ENCODE results near the gene SPATA31D1.

Gene SPATA31D1

DNA sequence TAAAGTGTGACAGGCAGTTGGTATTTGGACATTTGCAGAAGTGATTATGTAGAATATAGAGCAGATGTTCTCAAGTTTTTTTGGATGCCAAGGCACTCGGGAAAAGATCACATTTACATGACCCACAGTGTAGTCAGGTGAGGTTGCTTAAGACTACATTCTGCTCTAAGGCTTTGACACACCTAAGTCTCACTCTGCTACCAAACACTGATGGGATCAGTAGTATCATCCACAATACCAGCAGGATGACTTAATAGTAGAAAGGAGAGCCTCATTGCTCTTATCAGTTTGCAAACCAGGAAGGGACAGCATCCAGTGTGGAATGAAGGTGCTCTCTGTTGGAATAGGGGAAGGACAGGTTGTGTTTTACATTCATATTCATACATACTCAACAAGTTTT lies 2.5 kb upstream of the SPATA31D1 start:
- no peak for DNase-seq (ENCODE audit: low spot score in 2 of 2)
- no peak for ATAC-seq (ENCODE audit: low read depth)
- H3K27me3 Mint-ChIP-seq = peaks cover 3% of the 10 kb centered on the region
- no peak overlapping the region for H3K27ac Mint-ChIP-seq
- H3K9me3 Mint-ChIP-seq = no peaks in the 10 kb centered on the region
- peaks cover 2% of the 10 kb centered on the region for H3K4me1 Mint-ChIP-seq
- no peaks in the 10 kb centered on the region for H3K36me3 Mint-ChIP-seq
- no peak overlapping the region for H3K4me3 Mint-ChIP-seq

DNA sequence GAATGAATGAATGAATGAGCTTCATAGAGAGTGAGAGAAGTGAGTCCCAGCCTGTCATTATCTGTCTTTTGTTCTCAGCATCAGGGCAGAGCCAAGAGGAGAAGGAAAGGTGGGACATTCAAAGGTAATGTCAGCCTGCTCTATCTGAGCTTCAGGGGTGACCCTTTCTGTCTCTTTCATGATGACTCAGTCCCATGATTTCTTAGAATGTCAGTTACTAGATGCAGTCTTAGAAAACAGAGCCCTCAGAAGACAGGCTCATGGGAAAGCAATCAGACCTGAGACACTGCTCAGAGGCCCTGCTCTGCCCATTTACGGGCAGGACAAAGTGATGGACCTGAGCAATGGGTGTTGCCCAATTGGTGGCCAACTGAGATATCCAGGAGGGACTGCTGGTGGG lies 1.1 kb downstream of the SPATA31D1 start:
- Mint-ChIP-seq H3K9me3 (no peaks in the 10 kb centered on the region), H3K27me3 (peaks cover 13% of the 10 kb centered on the region), H3K36me3 (no peaks in the 10 kb centered on the region), H3K27ac (no peak overlapping the region), H3K4me3 (no peak overlapping the region), H3K4me1 (no peaks in the 10 kb centered on the region)
- ATAC-seq (ENCODE audit: low read depth) = no peak
- no peak for DNase-seq (ENCODE audit: low spot score in 2 of 2)

- H3K27ac Mint-ChIP-seq = no peak overlapping the region
Observed at GRCh38 chr9:81993656-81994055, 5.1 kb downstream of the SPATA31D1 start.

GRCh38 chr9:81999806-82000205 lies 11.2 kb downstream of the SPATA31D1 start:
- no peaks in the 10 kb centered on the region for H3K27me3 Mint-ChIP-seq
- no peaks in the 10 kb centered on the region for H3K36me3 Mint-ChIP-seq
- H3K4me1 Mint-ChIP-seq = no peaks in the 10 kb centered on the region
- DNase-seq (ENCODE audit: low spot score in 2 of 2) (no peak), ATAC-seq (ENCODE audit: low read depth) (no peak)
- H3K9me3 Mint-ChIP-seq = peaks cover 2% of the 10 kb centered on the region
- H3K27ac Mint-ChIP-seq = no peak overlapping the region
- H3K4me3 Mint-ChIP-seq = no peak overlapping the region

More at GRCh38 chr9:81993656-81994055, 5.1 kb downstream of the SPATA31D1 start:
- Mint-ChIP-seq H3K27me3 (peaks cover 13% of the 10 kb centered on the region), H3K9me3 (no peaks in the 10 kb centered on the region), H3K4me3 (no peak overlapping the region), H3K4me1 (no peaks in the 10 kb centered on the region), H3K36me3 (no peaks in the 10 kb centered on the region)
- no peak for DNase-seq (ENCODE audit: low spot score in 2 of 2)
- ATAC-seq (ENCODE audit: low read depth) = no peak

DNA sequence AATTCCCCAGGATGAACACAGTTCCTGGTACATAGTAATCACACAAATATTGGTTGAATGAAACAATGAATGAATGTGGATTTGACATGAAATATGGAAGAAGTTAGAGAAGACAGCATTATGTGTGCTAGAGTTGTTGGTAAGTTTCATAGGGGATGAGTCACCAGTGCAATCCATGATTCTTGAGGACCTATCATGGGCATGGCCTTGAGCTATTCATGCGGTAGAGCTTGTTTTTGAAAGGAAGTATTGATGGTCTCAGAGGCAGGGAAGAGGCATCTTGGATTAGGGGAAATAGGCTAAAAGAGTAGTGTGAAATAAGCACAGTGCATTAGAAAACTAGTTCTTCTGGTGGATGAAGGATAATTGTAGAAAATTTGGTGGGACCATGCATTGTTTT lies 22.1 kb downstream of the SPATA31D1 start:
- no peaks in the 10 kb centered on the region for H3K4me1 Mint-ChIP-seq
- DNase-seq (ENCODE audit: low spot score in 2 of 2) (no peak), ATAC-seq (ENCODE audit: low read depth) (no peak)
- H3K4me3 Mint-ChIP-seq = no peak overlapping the region
- no peak overlapping the region for H3K27ac Mint-ChIP-seq
- peaks cover 2% of the 10 kb centered on the region for H3K27me3 Mint-ChIP-seq
- peaks cover 1% of the 10 kb centered on the region for H3K36me3 Mint-ChIP-seq
- H3K9me3 Mint-ChIP-seq = peaks cover 7% of the 10 kb centered on the region

DNA sequence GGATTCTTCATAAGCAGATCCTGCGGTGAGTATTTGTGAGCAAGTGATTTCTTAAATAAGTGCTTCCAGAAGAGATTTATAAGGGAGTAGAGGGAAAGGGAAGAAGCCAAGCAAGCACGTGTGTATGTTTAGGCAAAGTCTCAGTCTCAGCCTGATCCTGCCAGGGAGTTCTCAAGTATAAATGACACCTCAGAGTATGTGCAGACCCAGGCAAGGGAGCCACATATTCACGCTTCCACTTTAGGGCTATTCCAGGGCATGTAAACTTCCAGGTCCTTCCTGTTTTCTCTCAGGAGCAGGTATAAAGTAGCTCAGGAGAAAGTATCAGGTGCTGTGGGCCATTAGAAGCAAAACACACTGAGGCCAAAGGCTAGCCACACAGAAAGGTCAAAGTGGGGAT lies 22.6 kb downstream of the SPATA31D1 start:
- H3K4me1 Mint-ChIP-seq = no peaks in the 10 kb centered on the region
- peaks cover 2% of the 10 kb centered on the region for H3K27me3 Mint-ChIP-seq
- peaks cover 7% of the 10 kb centered on the region for H3K9me3 Mint-ChIP-seq
- no peak overlapping the region for H3K4me3 Mint-ChIP-seq
- H3K36me3 Mint-ChIP-seq = peaks cover 1% of the 10 kb centered on the region
- DNase-seq (ENCODE audit: low spot score in 2 of 2) (no peak), ATAC-seq (ENCODE audit: low read depth) (no peak)
- H3K27ac Mint-ChIP-seq = no peak overlapping the region

- ATAC-seq (ENCODE audit: low read depth) (no peak), DNase-seq (ENCODE audit: low spot score in 2 of 2) (no peak)
- no peaks in the 10 kb centered on the region for H3K4me1 Mint-ChIP-seq
- no peak overlapping the region for H3K27ac Mint-ChIP-seq
- no peak overlapping the region for H3K4me3 Mint-ChIP-seq
- peaks cover 9% of the 10 kb centered on the region for H3K9me3 Mint-ChIP-seq
- peaks cover 2% of the 10 kb centered on the region for H3K27me3 Mint-ChIP-seq
- peaks cover 1% of the 10 kb centered on the region for H3K36me3 Mint-ChIP-seq
Observed at GRCh38 chr9:82012276-82012675, 23.7 kb downstream of the SPATA31D1 start.

DNA sequence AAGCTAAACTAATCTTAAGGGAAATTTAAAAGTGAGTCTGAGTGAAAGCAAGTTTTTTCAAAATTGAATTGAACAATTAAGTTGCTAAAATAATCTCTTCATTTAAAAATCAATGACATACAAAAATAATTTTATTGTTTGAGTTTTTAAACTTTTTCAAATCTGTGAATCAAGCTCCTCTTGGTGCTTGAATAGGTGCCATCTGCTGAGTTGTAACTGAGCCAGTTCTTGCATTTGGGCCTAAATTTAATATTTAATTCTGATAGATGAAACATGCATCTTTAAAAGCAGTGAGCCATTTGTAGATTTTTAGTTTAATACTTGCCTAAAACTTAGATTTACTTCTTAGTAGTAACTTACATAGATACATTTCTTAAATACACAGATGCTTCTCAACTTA lies 31.8 kb downstream of the SPATA31D1 start:
- no peak overlapping the region for H3K27ac Mint-ChIP-seq
- peaks cover 10% of the 10 kb centered on the region for H3K9me3 Mint-ChIP-seq
- peaks cover 5% of the 10 kb centered on the region for H3K36me3 Mint-ChIP-seq
- ATAC-seq (ENCODE audit: low read depth) (no peak), DNase-seq (ENCODE audit: low spot score in 2 of 2) (no peak)
- no peaks in the 10 kb centered on the region for H3K27me3 Mint-ChIP-seq
- H3K4me1 Mint-ChIP-seq = peaks cover 3% of the 10 kb centered on the region
- H3K4me3 Mint-ChIP-seq = no peak overlapping the region

DNA sequence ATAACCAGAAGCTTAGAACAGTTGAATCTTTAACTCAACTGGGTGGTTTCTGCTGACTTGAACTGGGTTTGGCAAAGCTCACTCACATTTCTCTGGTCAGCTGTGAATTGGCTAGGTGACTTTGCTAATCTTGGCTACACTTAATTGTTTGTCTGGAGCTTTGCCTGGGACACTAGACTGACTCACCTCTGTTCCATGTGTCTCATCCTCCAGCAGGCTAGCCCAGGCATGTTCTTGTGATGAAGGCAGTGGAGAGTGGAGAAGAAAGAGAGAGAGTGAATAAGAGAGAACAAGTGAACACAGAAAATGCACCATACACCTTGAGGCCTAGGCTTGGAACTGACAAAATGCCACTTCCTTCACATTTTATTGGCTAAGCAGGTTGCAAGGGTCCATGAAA lies 32.6 kb downstream of the SPATA31D1 start:
- Mint-ChIP-seq H3K27me3 (no peaks in the 10 kb centered on the region), H3K27ac (no peak overlapping the region), H3K36me3 (peaks cover 5% of the 10 kb centered on the region), H3K4me1 (peaks cover 3% of the 10 kb centered on the region), H3K9me3 (peaks cover 10% of the 10 kb centered on the region), H3K4me3 (no peak overlapping the region)
- no peak for DNase-seq (ENCODE audit: low spot score in 2 of 2)
- ATAC-seq (ENCODE audit: low read depth) = no peak

DNA sequence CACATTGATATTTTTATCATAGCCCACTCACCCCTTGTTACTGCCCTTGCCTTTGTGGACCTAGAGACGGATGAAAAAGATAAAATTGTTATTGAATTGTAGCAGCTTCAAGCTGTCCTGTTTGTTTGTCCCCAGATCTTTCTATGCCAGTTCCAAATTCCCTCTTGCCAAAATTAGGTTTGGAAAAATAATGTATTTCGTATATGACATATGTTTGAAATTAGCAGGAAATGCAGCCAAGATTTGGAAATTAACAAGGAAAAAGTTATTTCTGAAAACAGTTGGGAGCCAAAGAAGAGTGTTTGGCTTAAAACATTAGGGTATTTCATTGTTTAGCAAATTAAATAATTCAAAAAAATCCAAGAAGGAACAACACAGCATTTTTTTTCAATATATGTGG lies 33.5 kb downstream of the SPATA31D1 start:
- no peak for ATAC-seq (ENCODE audit: low read depth)
- Mint-ChIP-seq H3K4me3 (no peak overlapping the region), H3K27ac (no peak overlapping the region), H3K27me3 (no peaks in the 10 kb centered on the region), H3K36me3 (peaks cover 5% of the 10 kb centered on the region), H3K4me1 (peaks cover 3% of the 10 kb centered on the region), H3K9me3 (peaks cover 8% of the 10 kb centered on the region)
- no peak for DNase-seq (ENCODE audit: low spot score in 2 of 2)

GRCh38 chr9:82024908-82025307 lies 36.3 kb downstream of the SPATA31D1 start:
- DNase-seq (ENCODE audit: low spot score in 2 of 2) (no peak), ATAC-seq (ENCODE audit: low read depth) (no peak)
- Mint-ChIP-seq H3K4me1 (peaks cover 3% of the 10 kb centered on the region), H3K36me3 (no peaks in the 10 kb centered on the region), H3K27me3 (no peaks in the 10 kb centered on the region), H3K4me3 (no peak overlapping the region), H3K9me3 (no peaks in the 10 kb centered on the region), H3K27ac (no peak overlapping the region)

DNA sequence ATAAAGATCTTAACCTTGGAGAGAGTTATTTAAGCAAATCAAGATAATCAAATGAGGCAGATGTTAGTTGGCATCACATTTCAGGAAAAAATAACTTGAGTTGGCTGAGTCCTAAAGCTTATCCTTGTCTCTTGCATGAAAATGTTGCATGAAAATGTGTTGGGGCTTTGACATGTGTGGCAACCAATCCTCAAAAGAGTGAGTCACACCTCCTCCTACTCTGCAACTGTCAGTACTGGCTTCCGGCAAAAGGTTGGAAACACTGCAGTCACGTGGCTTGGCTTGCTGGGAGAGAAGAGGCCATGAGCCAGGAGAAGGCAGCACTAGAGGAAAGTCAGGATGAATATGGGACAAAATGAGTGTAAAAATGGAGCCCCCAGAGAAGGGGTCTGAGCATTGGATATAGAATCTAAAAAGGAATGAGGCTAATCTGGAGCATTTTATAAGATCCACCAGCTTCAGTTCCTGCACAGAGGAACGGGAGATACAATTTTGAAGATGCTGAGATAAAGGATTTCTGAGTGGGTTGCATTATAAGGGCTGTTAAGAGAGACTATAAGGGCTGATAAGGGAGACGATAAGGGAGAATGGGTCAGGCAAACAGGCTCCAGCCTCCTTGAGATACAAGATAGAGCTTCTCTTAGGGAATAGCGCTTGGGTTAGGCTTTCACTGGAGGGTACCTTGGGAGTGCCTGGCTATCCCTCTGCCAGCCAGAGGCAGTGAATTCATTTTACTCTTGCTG lies 43.1 kb downstream of the SPATA31D1 start:
- Mint-ChIP-seq H3K27me3 (peaks cover 5% of the 10 kb centered on the region), H3K4me1 (no peaks in the 10 kb centered on the region), H3K9me3 (no peaks in the 10 kb centered on the region), H3K36me3 (no peaks in the 10 kb centered on the region), H3K4me3 (no peak overlapping the region), H3K27ac (no peak overlapping the region)
- no peak for DNase-seq (ENCODE audit: low spot score in 2 of 2)
- ATAC-seq (ENCODE audit: low read depth) = no peak

GRCh38 chr9:82034956-82035731 lies 46.6 kb downstream of the SPATA31D1 start:
- ATAC-seq (ENCODE audit: low read depth) = no peak
- Mint-ChIP-seq H3K36me3 (no peaks in the 10 kb centered on the region), H3K4me1 (no peaks in the 10 kb centered on the region), H3K9me3 (no peaks in the 10 kb centered on the region), H3K4me3 (no peak overlapping the region), H3K27ac (no peak overlapping the region), H3K27me3 (peaks cover 5% of the 10 kb centered on the region)
- DNase-seq (ENCODE audit: low spot score in 2 of 2) = no peak

DNA sequence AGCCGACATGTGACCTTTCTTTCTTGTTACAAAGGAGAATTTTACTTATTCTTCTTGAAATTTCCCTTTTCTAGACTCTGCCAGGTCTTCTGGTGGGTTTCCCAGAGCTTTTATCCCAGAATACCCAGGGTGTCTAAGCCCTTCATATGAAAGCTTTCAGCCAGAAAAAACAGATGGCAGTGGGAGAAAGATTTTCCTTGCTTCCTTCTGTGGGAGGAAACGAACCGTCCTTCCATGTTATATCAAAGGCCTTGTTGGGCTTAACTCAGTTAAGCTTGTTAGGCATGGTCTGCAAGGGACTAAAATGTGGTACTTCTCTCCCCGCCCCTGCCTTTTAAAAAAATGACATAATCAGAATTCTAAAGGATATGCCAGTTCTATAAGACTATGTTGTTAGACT lies 47.5 kb downstream of the SPATA31D1 start:
- peaks cover 5% of the 10 kb centered on the region for H3K27me3 Mint-ChIP-seq
- no peak overlapping the region for H3K4me3 Mint-ChIP-seq
- DNase-seq (ENCODE audit: low spot score in 2 of 2) (no peak), ATAC-seq (ENCODE audit: low read depth) (no peak)
- H3K36me3 Mint-ChIP-seq = no peaks in the 10 kb centered on the region
- H3K9me3 Mint-ChIP-seq = no peaks in the 10 kb centered on the region
- H3K4me1 Mint-ChIP-seq = no peaks in the 10 kb centered on the region
- no peak overlapping the region for H3K27ac Mint-ChIP-seq

DNA sequence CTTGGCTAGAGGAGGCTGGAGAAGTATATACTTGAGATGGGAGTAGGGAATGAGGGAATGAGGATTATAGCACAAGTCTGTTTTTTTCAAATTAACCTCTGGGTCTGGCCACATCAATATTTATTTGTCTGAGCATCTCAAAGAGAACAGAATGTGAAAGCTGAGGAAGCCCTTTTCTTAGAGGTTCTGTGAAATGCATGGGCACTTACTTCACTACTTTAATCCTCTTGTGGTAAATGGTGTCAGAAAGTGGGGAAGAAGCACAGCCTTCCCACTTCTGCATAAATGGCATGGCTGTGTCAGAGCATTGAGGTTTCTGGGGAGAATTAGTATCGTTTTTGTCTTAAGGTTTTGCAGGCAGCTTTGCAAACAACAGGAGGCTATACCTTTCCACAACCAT lies 48.6 kb downstream of the SPATA31D1 start:
- Mint-ChIP-seq H3K4me1 (no peaks in the 10 kb centered on the region), H3K9me3 (no peaks in the 10 kb centered on the region), H3K36me3 (no peaks in the 10 kb centered on the region), H3K27ac (no peak overlapping the region), H3K27me3 (peaks cover 1% of the 10 kb centered on the region), H3K4me3 (no peak overlapping the region)
- no peak for ATAC-seq (ENCODE audit: low read depth)
- DNase-seq (ENCODE audit: low spot score in 2 of 2) = no peak
